ENCODE data around the gene MYRIP.
A peak's percentile ranks its signal among the peaks of the same experiment; 100 is the strongest.

Gene MYRIP

GRCh38 chr3:39965461-39965860, 156.1 kb downstream of the MYRIP start:
- no peak overlapping the region for H4K5ac ChIP-seq (ENCODE audit: low read length)
- no peak overlapping the region for H3K56ac ChIP-seq (ENCODE audit: low read length)
- peak; percentile 26 for DNase-seq
- no peak overlapping the region for H2BK120ac ChIP-seq (ENCODE audit: low read depth, low read length)
- no peaks in the 10 kb centered on the region for H3K79me2 ChIP-seq (ENCODE audit: control insufficient read depth, insufficient read depth, low read length)
- H3K36me3 ChIP-seq (ENCODE audit: control insufficient read depth, insufficient read depth, low read length), result no peaks in the 10 kb centered on the region
- H3K79me1 ChIP-seq (ENCODE audit: low read length), result no peaks in the 10 kb centered on the region
- no peak overlapping the region for H3K18ac ChIP-seq (ENCODE audit: low read length)
- no peaks in the 10 kb centered on the region for H3K27me3 ChIP-seq (ENCODE audit: insufficient read depth, low read length, poor library complexity)
- H2BK5ac ChIP-seq (ENCODE audit: low read length), result no peak overlapping the region
- no peak overlapping the region for H2AK5ac ChIP-seq (ENCODE audit: low read length)
- H3K27ac ChIP-seq (ENCODE audit: low read depth, low read length), result no peak overlapping the region
- no peak overlapping the region for H2BK15ac ChIP-seq (replicated peaks; ENCODE audit: low read depth)
- no peak overlapping the region for H3K4me2 ChIP-seq (ENCODE audit: low read length)
- H3K9ac ChIP-seq (ENCODE audit: low read length), result no peak overlapping the region
- H3K4me3 ChIP-seq (ENCODE audit: low read length), result no peak overlapping the region
- H3K23ac ChIP-seq (ENCODE audit: low read length), result no peak overlapping the region
- no peaks in the 10 kb centered on the region for H3K4me1 ChIP-seq (ENCODE audit: control insufficient read depth, low read depth, low read length)
- H3K4ac ChIP-seq (ENCODE audit: low read depth, low read length), result no peak overlapping the region
- H4K8ac ChIP-seq (ENCODE audit: low read depth, low read length), result no peak overlapping the region

GRCh38 chr3:39965997-39966396, 156.6 kb downstream of the MYRIP start:
- no CpG with 5 or more reads among the region's 2 CpGs for WGBS (ENCODE audit: extremely low coverage, insufficient coverage, low lambda C conversion rate)
- Histone ChIP-seq H2BK15ac (replicated peaks; ENCODE audit: low read depth) (no peak overlapping the region), H3K79me2 (ENCODE audit: control insufficient read depth, insufficient read depth, low read length) (no peaks in the 10 kb centered on the region), H3K56ac (ENCODE audit: low read length) (no peak overlapping the region), H3K27me3 (ENCODE audit: insufficient read depth, low read length, poor library complexity) (no peaks in the 10 kb centered on the region), H3K4ac (ENCODE audit: low read depth, low read length) (no peak overlapping the region), H3K18ac (ENCODE audit: low read length) (no peak overlapping the region), H3K36me3 (ENCODE audit: control insufficient read depth, insufficient read depth, low read length) (no peaks in the 10 kb centered on the region), H3K4me1 (ENCODE audit: control insufficient read depth, low read depth, low read length) (no peaks in the 10 kb centered on the region), H3K4me3 (ENCODE audit: low read length) (no peak overlapping the region), H3K4me2 (ENCODE audit: low read length) (no peak overlapping the region), H2BK120ac (ENCODE audit: low read depth, low read length) (no peak overlapping the region), H3K9ac (ENCODE audit: low read length) (no peak overlapping the region), H4K5ac (ENCODE audit: low read length) (no peak overlapping the region), H3K23ac (ENCODE audit: low read length) (no peak overlapping the region), H2BK5ac (ENCODE audit: low read length) (no peak overlapping the region), H3K27ac (ENCODE audit: low read depth, low read length) (no peak overlapping the region), H4K8ac (ENCODE audit: low read depth, low read length) (no peak overlapping the region), H2AK5ac (ENCODE audit: low read length) (no peak overlapping the region), H3K79me1 (ENCODE audit: low read length) (no peaks in the 10 kb centered on the region)
- no peak for DNase-seq

- Histone ChIP-seq H3K4me2 (ENCODE audit: low read length) (no peak overlapping the region), H2BK120ac (ENCODE audit: low read depth, low read length) (no peak overlapping the region), H3K9ac (ENCODE audit: low read length) (no peak overlapping the region), H4K8ac (ENCODE audit: low read depth, low read length) (no peak overlapping the region), H3K56ac (ENCODE audit: low read length) (no peak overlapping the region), H3K36me3 (ENCODE audit: control insufficient read depth, insufficient read depth, low read length) (no peaks in the 10 kb centered on the region), H2BK15ac (replicated peaks; ENCODE audit: low read depth) (no peak overlapping the region), H3K79me2 (ENCODE audit: control insufficient read depth, insufficient read depth, low read length) (no peaks in the 10 kb centered on the region), H2AK5ac (ENCODE audit: low read length) (no peak overlapping the region), H3K4ac (ENCODE audit: low read depth, low read length) (no peak overlapping the region), H3K79me1 (ENCODE audit: low read length) (no peaks in the 10 kb centered on the region), H4K5ac (ENCODE audit: low read length) (no peak overlapping the region), H3K27me3 (ENCODE audit: insufficient read depth, low read length, poor library complexity) (no peaks in the 10 kb centered on the region), H3K27ac (ENCODE audit: low read depth, low read length) (no peak overlapping the region), H2BK5ac (ENCODE audit: low read length) (no peak overlapping the region), H3K18ac (ENCODE audit: low read length) (no peak overlapping the region), H3K4me1 (ENCODE audit: control insufficient read depth, low read depth, low read length) (no peaks in the 10 kb centered on the region), H3K4me3 (ENCODE audit: low read length) (no peak overlapping the region), H3K23ac (ENCODE audit: low read length) (no peak overlapping the region)
- WGBS (ENCODE audit: extremely low coverage, insufficient coverage, low lambda C conversion rate), result no CpG with 5 or more reads among the region's 2 CpGs
- no peak for DNase-seq
Measured at GRCh38 chr3:39970982-39971381, 161.6 kb downstream of the MYRIP start.

- no peaks in the 10 kb centered on the region for H3K27me3 ChIP-seq (ENCODE audit: insufficient read depth, low read length, poor library complexity)
- no peak overlapping the region for H3K9ac ChIP-seq (ENCODE audit: low read length)
- no peak overlapping the region for H3K18ac ChIP-seq (ENCODE audit: low read length)
- no peak overlapping the region for H3K4me3 ChIP-seq (ENCODE audit: low read length)
- no peak overlapping the region for H3K27ac ChIP-seq (ENCODE audit: low read depth, low read length)
- H2BK120ac ChIP-seq (ENCODE audit: low read depth, low read length), result no peak overlapping the region
- no peak overlapping the region for H4K8ac ChIP-seq (ENCODE audit: low read depth, low read length)
- no peak overlapping the region for H2BK15ac ChIP-seq (replicated peaks; ENCODE audit: low read depth)
- H3K23ac ChIP-seq (ENCODE audit: low read length), result no peak overlapping the region
- H3K79me2 ChIP-seq (ENCODE audit: control insufficient read depth, insufficient read depth, low read length), result no peaks in the 10 kb centered on the region
- H3K36me3 ChIP-seq (ENCODE audit: control insufficient read depth, insufficient read depth, low read length), result no peaks in the 10 kb centered on the region
- H4K5ac ChIP-seq (ENCODE audit: low read length), result no peak overlapping the region
- H3K4ac ChIP-seq (ENCODE audit: low read depth, low read length), result no peak overlapping the region
- no peak overlapping the region for H3K4me2 ChIP-seq (ENCODE audit: low read length)
- H3K4me1 ChIP-seq (ENCODE audit: control insufficient read depth, low read depth, low read length), result no peaks in the 10 kb centered on the region
- DNase-seq, result no peak
- no CpG with 5 or more reads among the region's 3 CpGs for WGBS (ENCODE audit: extremely low coverage, insufficient coverage, low lambda C conversion rate)
- no peak overlapping the region for H2BK5ac ChIP-seq (ENCODE audit: low read length)
- no peak overlapping the region for H3K56ac ChIP-seq (ENCODE audit: low read length)
- H2AK5ac ChIP-seq (ENCODE audit: low read length), result no peak overlapping the region
- no peaks in the 10 kb centered on the region for H3K79me1 ChIP-seq (ENCODE audit: low read length)
Measured at GRCh38 chr3:39971559-39972031, 162.2 kb downstream of the MYRIP start.

GRCh38 chr3:39972508-39972907, 163.1 kb downstream of the MYRIP start:
- Histone ChIP-seq H3K4me3 (ENCODE audit: low read length) (no peak overlapping the region), H2BK15ac (replicated peaks; ENCODE audit: low read depth) (no peak overlapping the region), H3K79me1 (ENCODE audit: low read length) (no peaks in the 10 kb centered on the region), H3K4me2 (ENCODE audit: low read length) (no peak overlapping the region), H3K4ac (ENCODE audit: low read depth, low read length) (no peak overlapping the region), H3K4me1 (ENCODE audit: control insufficient read depth, low read depth, low read length) (no peaks in the 10 kb centered on the region), H2BK5ac (ENCODE audit: low read length) (no peak overlapping the region), H4K5ac (ENCODE audit: low read length) (no peak overlapping the region), H2AK5ac (ENCODE audit: low read length) (no peak overlapping the region), H3K79me2 (ENCODE audit: control insufficient read depth, insufficient read depth, low read length) (no peaks in the 10 kb centered on the region), H3K9ac (ENCODE audit: low read length) (no peak overlapping the region), H4K8ac (ENCODE audit: low read depth, low read length) (no peak overlapping the region), H3K27me3 (ENCODE audit: insufficient read depth, low read length, poor library complexity) (no peaks in the 10 kb centered on the region), H3K27ac (ENCODE audit: low read depth, low read length) (no peak overlapping the region), H2BK120ac (ENCODE audit: low read depth, low read length) (no peak overlapping the region), H3K18ac (ENCODE audit: low read length) (no peak overlapping the region), H3K36me3 (ENCODE audit: control insufficient read depth, insufficient read depth, low read length) (no peaks in the 10 kb centered on the region), H3K23ac (ENCODE audit: low read length) (no peak overlapping the region), H3K56ac (ENCODE audit: low read length) (no peak overlapping the region)
- DNase-seq, result no peak
- no CpG with 5 or more reads among the region's 5 CpGs for WGBS (ENCODE audit: extremely low coverage, insufficient coverage, low lambda C conversion rate)

- Histone ChIP-seq H3K9ac (ENCODE audit: low read length) (no peak overlapping the region), H2BK15ac (replicated peaks; ENCODE audit: low read depth) (no peak overlapping the region), H3K27me3 (ENCODE audit: insufficient read depth, low read length, poor library complexity) (no peaks in the 10 kb centered on the region), H4K5ac (ENCODE audit: low read length) (no peak overlapping the region), H3K4me1 (ENCODE audit: control insufficient read depth, low read depth, low read length) (no peaks in the 10 kb centered on the region), H2BK120ac (ENCODE audit: low read depth, low read length) (no peak overlapping the region), H3K23ac (ENCODE audit: low read length) (no peak overlapping the region), H3K36me3 (ENCODE audit: control insufficient read depth, insufficient read depth, low read length) (no peaks in the 10 kb centered on the region), H3K56ac (ENCODE audit: low read length) (no peak overlapping the region), H2AK5ac (ENCODE audit: low read length) (no peak overlapping the region), H4K8ac (ENCODE audit: low read depth, low read length) (no peak overlapping the region), H3K79me2 (ENCODE audit: control insufficient read depth, insufficient read depth, low read length) (no peaks in the 10 kb centered on the region), H3K27ac (ENCODE audit: low read depth, low read length) (no peak overlapping the region), H3K18ac (ENCODE audit: low read length) (no peak overlapping the region), H3K4ac (ENCODE audit: low read depth, low read length) (no peak overlapping the region), H3K4me3 (ENCODE audit: low read length) (no peak overlapping the region), H2BK5ac (ENCODE audit: low read length) (no peak overlapping the region), H3K79me1 (ENCODE audit: low read length) (no peaks in the 10 kb centered on the region), H3K4me2 (ENCODE audit: low read length) (no peak overlapping the region)
- no CpG with 5 or more reads among the region's 6 CpGs for WGBS (ENCODE audit: extremely low coverage, insufficient coverage, low lambda C conversion rate)
- DNase-seq, result no peak
Measured at GRCh38 chr3:39977058-39977794, 167.8 kb downstream of the MYRIP start.
